GM13976 (cell line): ENCODE data around the gene MND1.

ENCODE experiments used
- DNase-seq: peaks from one replicate; pipeline ENCODE4 v3.0.0; 2012; ENCODE audit warnings: low spot score
- CTCF ChIP-seq: IDR thresholded peaks from 2 replicates; pipeline ENCODE4 v1.5.1; 2012; ENCODE audit warnings: borderline replicate concordance, mild to moderate bottlenecking; ENCODE audit not compliant: insufficient read depth; ENCODE audit errors: extremely low read depth, missing control alignments, control extremely low read depth
- in situ Hi-C: fragments of 300-500 bp; cut with MboI; formaldehyde crosslinking; loops from one replicate; pipeline ENCODE4 v1.12.0; 2022; ENCODE audit warnings: low sequenced_read_pairs, mixed read lengths, inconsistent platforms; ENCODE audit not compliant: unreplicated experiment

The MND1 gene

GRCh38 chr4:153333874-153334273 is 10.6 kb upstream of the MND1 start:
- no peak for TF ChIP-seq CTCF
- in situ Hi-C loops, result no loop called here

GRCh38 chr4:153335665-153336064 is 8.8 kb upstream of the MND1 start:
- TF ChIP-seq CTCF, result no peak
- no peak for DNase-seq
- in situ Hi-C loops, result no loop called here

More at GRCh38 chr4:153333874-153334273, 10.6 kb upstream of the MND1 start:
- no peak for DNase-seq

GRCh38 chr4:153337686-153338085 is 6.8 kb upstream of the MND1 start:
- TF ChIP-seq CTCF, result no peak
- no peak for DNase-seq
- in situ Hi-C loops, result no loop called here

- no peak for DNase-seq
- in situ Hi-C loops, result loop anchor here (10.0 kb wide), 1 partner anchor 293 kb away; no protein-coding TSS in a partner anchor
These were observed 2.9 kb upstream of the MND1 start for GRCh38 chr4:153341575-153342090.

GRCh38 chr4:153342751-153343552 is 1.5 kb upstream of the MND1 start:
- TF ChIP-seq CTCF, result no peak
- in situ Hi-C loops, result loop anchor here (10.0 kb wide), 1 partner anchor 292 kb away; no protein-coding TSS in a partner anchor
- DNase-seq, result no peak

More at GRCh38 chr4:153341575-153342090, 2.9 kb upstream of the MND1 start:
- no peak for TF ChIP-seq CTCF

GRCh38 chr4:153345012-153345981 is 809 bp downstream of the MND1 start:
- in situ Hi-C loops, result loop anchor here (10.0 kb wide), 1 partner anchor 290 kb away; no protein-coding TSS in a partner anchor
- no peak for TF ChIP-seq CTCF
- DNase-seq, result peak; percentile 47
